Transverse colon (tissue), 4 donors: ENCODE results near the gene UROC1. TPM values are rescaled to one million over a fixed set of nuclear protein-coding genes. Genes with fewer than 3 reads are reported as not detected.

ENCODE experiments used
- DNase-seq: peaks from one replicate; pipeline ENCODE4 v3.0.0-alpha.2; 2019
- H3K27ac ChIP-seq, 4 donors: fragments of 200-600 bp; sonication (generic); 2 replicates each; pipeline ENCODE4 v1.5.1; 2016 to 2018; ENCODE audit warnings: inconsistent platforms in 4 of 4
- H3K27me3 ChIP-seq: fragments of 200-600 bp; sonication (generic); 2 replicates; pipeline ENCODE4 v1.5.1; 2017; ENCODE audit warnings: inconsistent platforms
- H3K36me3 ChIP-seq, 4 donors: fragments of 200-600 bp; sonication (generic); 2 replicates each; pipeline ENCODE4 v1.5.1; 2017 to 2019; ENCODE audit warnings: inconsistent platforms in 4 of 4
- H3K4me1 ChIP-seq, 4 donors: fragments of 200-600 bp; sonication (generic); 2 replicates each; pipeline ENCODE4 v1.5.1; 2017 to 2020; ENCODE audit warnings: inconsistent platforms in 4 of 4
- H3K4me3 ChIP-seq, 4 donors: fragments of 200-600 bp; sonication (generic); 1 replicate in 1 of 4; 2 replicates in 3 of 4; pipeline versions ENCODE4 v1.5.1 to v1.6.1; 2017 to 2019; ENCODE audit warnings: inconsistent platforms in 4 of 4
- H3K9me3 ChIP-seq, 2 donors: fragments of 200-600 bp; sonication (generic); 2 replicates each; pipeline ENCODE4 v1.5.1; 2017 to 2019; ENCODE audit warnings: inconsistent platforms in 2 of 2
- CTCF ChIP-seq, 5 experiments: fragments of 200-600 bp in 3 of 5; fragments of 450-650 bp in 2 of 5; sonication (generic) in 3 of 5; IDR thresholded peaks; 1 replicate in 2 of 5; 2 replicates in 3 of 5; pipeline ENCODE4 v1.5.1; 2016 to 2017; ENCODE audit warnings: antibody characterized with exemption in 5 of 5, inconsistent platforms in 3 of 5, mild to moderate bottlenecking in 2 of 5, moderate library complexity in 1 of 5
- EP300 ChIP-seq: sonication (generic); formaldehyde crosslinking; IDR thresholded peaks from one replicate; pipeline ENCODE4 v1.6.1; 2017; ENCODE audit warnings: antibody characterized with exemption, low read depth
- POLR2A ChIP-seq: fragments of 450-650 bp; IDR thresholded peaks from one replicate; pipeline ENCODE4 v1.6.1; 2016; ENCODE audit warnings: antibody characterized with exemption, mild to moderate bottlenecking, moderate library complexity
- POLR2AphosphoS5 ChIP-seq, 3 donors: sonication (generic); formaldehyde crosslinking; IDR thresholded peaks; one replicate each; pipeline ENCODE4 v1.6.1; 2016; ENCODE audit warnings: antibody characterized with exemption in 3 of 3
- WGBS, 2 donors: methylation state at CpG; one replicate each; pipeline ENCODE4 v1.1.5; 2018; ENCODE audit warnings: low coverage in 1 of 2; 5-methylcytosine and 5-hydroxymethylcytosine counted together
- in situ Hi-C, 4 donors: fragments of 200-750 bp; cut with MboI; loops; one replicate each; pipeline versions ENCODE4 v1.15.0 to v1.15.1; 2017; ENCODE audit warnings: low sequenced_read_pairs in 3 of 4, low pct_ligation_motif_present in 1 of 4, low pct_unique_long_range_greater_than_20kb in 1 of 4
- intact Hi-C: fragments of 100-400 bp; cut with DNase I; formaldehyde crosslinking; loops from one replicate; pipeline ENCODE4 v1.15.1; 2023; ENCODE audit warnings: low total_unique reads
- total RNA-seq, 4 donors: library from RNA; depleted of rRNA; stranded (reverse); fragments of >200 nt; gene quantifications; one replicate each; pipeline ENCODE4 v1.1.0, GENCODE V29; 2016

UROC1 gene
- total RNA-seq, 4 donors from 2014 or later: not detected

GRCh38 chr3:126494970-126495230, 22.7 kb downstream of the UROC1 start:
- WGBS, 2 donors: 83 to 88% methylated on average over 3 to 6 of the region's 6 CpGs
- Histone ChIP-seq H3K9me3 (no peaks in the 10 kb centered on the region), H3K36me3 (no peaks in the 10 kb centered on the region), H3K4me1 (no peaks in the 10 kb centered on the region), H3K4me3 (no peak overlapping the region), H3K27me3 (no peaks in the 10 kb centered on the region), H3K27ac (no peak overlapping the region)
- no peak for TF ChIP-seq EP300
- no peak for TF ChIP-seq POLR2AphosphoS5 (IDR thresholded peaks at IDR 0.05)
- TF ChIP-seq POLR2A: no peak
- TF ChIP-seq CTCF (IDR thresholded peaks at IDR 0.05): no peak
- intact Hi-C loops: no loop called here
- DNase-seq: no peak
- in situ Hi-C loops: no loop called here

GRCh38 chr3:126494204-126494969, 23.2 kb downstream of the UROC1 start:
- 50 to 80% methylated on average over 2 to 12 of the region's 12 CpGs for WGBS, 2 donors
- Histone ChIP-seq H3K4me3 (no peak overlapping the region), H3K9me3 (no peaks in the 10 kb centered on the region), H3K27me3 (no peaks in the 10 kb centered on the region), H3K4me1 (no peaks in the 10 kb centered on the region), H3K27ac (no peak overlapping the region), H3K36me3 (no peaks in the 10 kb centered on the region)
- TF ChIP-seq POLR2AphosphoS5 (IDR thresholded peaks at IDR 0.05) (no peak), POLR2A (no peak), CTCF (IDR thresholded peaks at IDR 0.05) (no peak), EP300 (no peak)
- in situ Hi-C loops: no loop called here
- no peak for DNase-seq
- intact Hi-C loops: no loop called here

- intact Hi-C loops (no loop called here), in situ Hi-C loops (no loop called here)
- no peaks in the 10 kb centered on the region for H3K27me3 ChIP-seq
- TF ChIP-seq POLR2A: no peak
- TF ChIP-seq CTCF (IDR thresholded peaks at IDR 0.05): no peak
- no peak for TF ChIP-seq EP300
- no peak for TF ChIP-seq POLR2AphosphoS5 (IDR thresholded peaks at IDR 0.05)
- no peak overlapping the region for H3K27ac ChIP-seq
- no peaks in the 10 kb centered on the region for H3K9me3 ChIP-seq
- H3K36me3 ChIP-seq: no peaks in the 10 kb centered on the region
- H3K4me1 ChIP-seq: no peaks in the 10 kb centered on the region
- no peak for DNase-seq
- no peak overlapping the region for H3K4me3 ChIP-seq
- whole genome bisulfite sequencing, 2 donors: 64 to 66% methylated on average over 7 to 9 of the region's 9 CpGs
Observed at GRCh38 chr3:126493739-126494138, 23.8 kb downstream of the UROC1 start.

GRCh38 chr3:126493051-126493450, 24.5 kb downstream of the UROC1 start:
- Histone ChIP-seq H3K4me1 (no peaks in the 10 kb centered on the region), H3K36me3 (no peaks in the 10 kb centered on the region), H3K9me3 (no peaks in the 10 kb centered on the region), H3K27me3 (no peaks in the 10 kb centered on the region), H3K27ac (no peak overlapping the region), H3K4me3 (no peak overlapping the region)
- TF ChIP-seq POLR2AphosphoS5 (IDR thresholded peaks at IDR 0.05) (no peak), EP300 (no peak), POLR2A (no peak), CTCF (IDR thresholded peaks at IDR 0.05) (no peak)
- DNase-seq: no peak
- in situ Hi-C loops (no loop called here), intact Hi-C loops (no loop called here)
- 75% methylated on average over 14 of the region's 14 CpGs; no CpG with 5 or more reads in 1 of the 2 donors for WGBS, 2 donors
